ENCODE measurements around the gene PCBP3.
A peak's percentile ranks its signal among the peaks of the same experiment; 100 is the strongest.

Gene PCBP3

DNA sequence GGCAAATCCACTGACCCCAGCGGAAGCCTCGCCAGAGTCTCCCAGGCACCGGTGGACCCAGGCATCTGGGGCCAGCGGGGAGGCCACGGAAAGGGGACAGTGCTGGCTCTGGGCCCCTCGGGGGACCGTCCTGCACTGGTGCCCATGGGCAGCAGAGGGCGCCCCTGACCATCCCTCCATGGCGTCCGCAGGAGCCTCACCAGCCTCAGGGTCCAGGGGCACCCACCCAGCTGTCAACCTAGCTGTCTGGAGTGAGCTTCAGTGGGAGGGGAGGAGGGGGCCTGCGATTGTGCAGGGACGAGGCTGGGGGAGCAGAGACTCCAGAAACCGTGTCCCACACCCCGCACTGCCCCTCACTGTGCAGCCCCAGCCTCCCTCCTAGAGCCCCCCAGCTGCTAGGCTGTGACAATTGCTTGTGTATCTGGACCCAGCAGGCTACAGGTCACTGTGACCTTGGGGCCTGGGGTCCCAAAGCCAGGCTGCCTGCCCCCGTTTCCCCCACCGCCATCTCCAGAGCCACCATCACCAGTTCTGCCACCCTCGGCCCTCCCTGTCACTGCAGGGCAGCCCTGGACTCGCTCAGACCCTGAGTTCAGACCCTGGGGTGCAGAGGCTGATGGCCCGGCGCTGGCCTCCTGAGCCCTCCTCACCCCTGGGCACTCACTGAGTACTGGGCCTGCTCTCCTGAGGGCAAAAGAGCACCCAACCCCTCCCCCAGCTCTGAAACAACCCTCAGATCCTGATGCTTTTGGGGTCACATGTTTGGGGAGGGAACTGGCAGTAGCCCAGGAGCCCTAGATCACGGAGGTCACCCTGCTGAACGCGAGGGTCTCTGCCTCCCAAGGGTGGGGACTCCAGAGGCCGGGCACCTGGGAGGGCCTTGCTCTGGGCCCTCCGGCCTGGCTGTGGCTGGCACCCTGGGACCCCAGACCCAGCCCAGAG, 327.4 kb downstream of the PCBP3 start:
- ChIA-PET POLR2A (no interaction called here), CTCF (interaction anchor here (0.9 to 2.1 kb wide), 9 partner anchors 8 to 206 kb away, joined by 3 to 10 read pairs (median 4); no protein-coding TSS in a partner anchor)
- TF ChIP-seq, protein P1, sequence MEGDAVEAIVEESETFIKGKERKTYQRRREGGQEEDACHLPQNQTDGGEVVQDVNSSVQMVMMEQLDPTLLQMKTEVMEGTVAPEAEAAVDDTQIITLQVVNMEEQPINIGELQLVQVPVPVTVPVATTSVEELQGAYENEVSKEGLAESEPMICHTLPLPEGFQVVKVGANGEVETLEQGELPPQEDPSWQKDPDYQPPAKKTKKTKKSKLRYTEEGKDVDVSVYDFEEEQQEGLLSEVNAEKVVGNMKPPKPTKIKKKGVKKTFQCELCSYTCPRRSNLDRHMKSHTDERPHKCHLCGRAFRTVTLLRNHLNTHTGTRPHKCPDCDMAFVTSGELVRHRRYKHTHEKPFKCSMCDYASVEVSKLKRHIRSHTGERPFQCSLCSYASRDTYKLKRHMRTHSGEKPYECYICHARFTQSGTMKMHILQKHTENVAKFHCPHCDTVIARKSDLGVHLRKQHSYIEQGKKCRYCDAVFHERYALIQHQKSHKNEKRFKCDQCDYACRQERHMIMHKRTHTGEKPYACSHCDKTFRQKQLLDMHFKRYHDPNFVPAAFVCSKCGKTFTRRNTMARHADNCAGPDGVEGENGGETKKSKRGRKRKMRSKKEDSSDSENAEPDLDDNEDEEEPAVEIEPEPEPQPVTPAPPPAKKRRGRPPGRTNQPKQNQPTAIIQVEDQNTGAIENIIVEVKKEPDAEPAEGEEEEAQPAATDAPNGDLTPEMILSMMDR (IDR thresholded peaks at IDR 0.05; ENCODE audit: control extremely low read depth, extremely low read depth, low read depth, missing control alignments), result peak; percentile 82
- peak; percentile 74 for DNase-seq (ENCODE audit: extremely low spot score)

DNA sequence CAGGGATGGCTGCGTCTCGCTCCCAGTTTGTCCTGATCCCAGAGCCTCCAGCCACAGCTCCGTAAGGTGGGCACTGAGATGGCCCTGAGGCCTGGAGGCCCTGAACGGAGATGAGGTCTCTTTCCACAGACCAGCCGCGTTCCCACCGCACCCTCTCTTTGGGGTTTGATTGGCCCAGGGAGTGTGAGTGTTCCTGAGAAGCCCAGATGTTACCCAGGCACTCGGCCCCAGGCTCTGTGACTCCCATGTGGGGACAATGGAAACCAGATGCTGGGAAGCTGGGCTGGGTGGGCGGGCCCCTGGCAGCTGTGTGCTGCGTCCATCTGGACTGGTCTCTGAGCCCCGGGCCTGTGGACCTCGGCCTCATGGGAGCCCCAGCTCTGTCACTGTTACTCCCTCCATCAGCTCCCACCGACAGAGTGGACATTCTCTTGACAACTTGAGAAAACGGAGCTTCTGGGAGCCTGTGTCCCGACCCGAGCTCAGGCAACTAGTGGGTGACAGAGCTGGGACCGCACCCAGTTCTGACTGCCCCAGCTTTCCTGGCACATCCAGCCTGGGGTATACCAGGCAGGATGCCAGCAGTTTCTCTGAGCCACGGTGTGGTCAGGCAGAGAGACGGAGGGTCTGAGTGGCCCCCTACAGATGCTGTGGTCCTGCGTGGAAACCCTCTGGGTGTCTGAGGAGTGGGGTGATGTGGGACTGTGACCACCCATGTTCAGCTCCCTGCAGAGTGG, 328.3 kb downstream of the PCBP3 start:
- POLR2A ChIA-PET, result no interaction called here

DNA sequence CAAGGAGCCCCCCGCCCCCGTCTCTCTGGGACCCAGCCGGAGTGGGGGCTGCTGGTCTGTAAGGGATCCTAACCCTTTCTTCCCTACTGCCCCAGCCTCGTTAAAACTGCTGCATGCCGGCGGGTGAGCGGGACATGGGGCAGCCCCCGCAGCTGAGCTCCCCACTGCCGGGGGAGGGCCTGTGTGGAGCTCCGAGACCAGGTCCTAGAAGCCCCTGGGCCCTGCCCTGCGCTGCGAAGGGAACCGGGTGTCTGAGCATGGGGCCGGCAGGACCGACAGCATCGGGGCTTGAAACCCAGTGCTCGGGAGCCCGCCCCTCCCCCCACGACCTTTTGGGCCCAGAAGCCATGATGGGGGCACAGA, 328.8 kb downstream of the PCBP3 start:
- DNase-seq (ENCODE audit: extremely low spot score), result no peak
- TF ChIP-seq, protein P1 (IDR thresholded peaks at IDR 0.05; ENCODE audit: control extremely low read depth, extremely low read depth, low read depth, missing control alignments), result no peak
- POLR2A ChIA-PET, result no interaction called here
- CTCF ChIA-PET, result interaction anchor here (1.2 to 2.1 kb wide), 6 partner anchors 9 to 204 kb away, joined by 3 to 6 read pairs (median 5); no protein-coding TSS in a partner anchor

More for the DNA sequence above, 328.3 kb downstream of the PCBP3 start:
- TF ChIP-seq, protein P1 (IDR thresholded peaks at IDR 0.05; ENCODE audit: control extremely low read depth, extremely low read depth, low read depth, missing control alignments), result no peak
- no peak for DNase-seq (ENCODE audit: extremely low spot score)
- CTCF ChIA-PET, result interaction anchor here (1.2 to 2.1 kb wide), 8 partner anchors 9 to 205 kb away, joined by 3 to 10 read pairs (median 4); no protein-coding TSS in a partner anchor

DNA sequence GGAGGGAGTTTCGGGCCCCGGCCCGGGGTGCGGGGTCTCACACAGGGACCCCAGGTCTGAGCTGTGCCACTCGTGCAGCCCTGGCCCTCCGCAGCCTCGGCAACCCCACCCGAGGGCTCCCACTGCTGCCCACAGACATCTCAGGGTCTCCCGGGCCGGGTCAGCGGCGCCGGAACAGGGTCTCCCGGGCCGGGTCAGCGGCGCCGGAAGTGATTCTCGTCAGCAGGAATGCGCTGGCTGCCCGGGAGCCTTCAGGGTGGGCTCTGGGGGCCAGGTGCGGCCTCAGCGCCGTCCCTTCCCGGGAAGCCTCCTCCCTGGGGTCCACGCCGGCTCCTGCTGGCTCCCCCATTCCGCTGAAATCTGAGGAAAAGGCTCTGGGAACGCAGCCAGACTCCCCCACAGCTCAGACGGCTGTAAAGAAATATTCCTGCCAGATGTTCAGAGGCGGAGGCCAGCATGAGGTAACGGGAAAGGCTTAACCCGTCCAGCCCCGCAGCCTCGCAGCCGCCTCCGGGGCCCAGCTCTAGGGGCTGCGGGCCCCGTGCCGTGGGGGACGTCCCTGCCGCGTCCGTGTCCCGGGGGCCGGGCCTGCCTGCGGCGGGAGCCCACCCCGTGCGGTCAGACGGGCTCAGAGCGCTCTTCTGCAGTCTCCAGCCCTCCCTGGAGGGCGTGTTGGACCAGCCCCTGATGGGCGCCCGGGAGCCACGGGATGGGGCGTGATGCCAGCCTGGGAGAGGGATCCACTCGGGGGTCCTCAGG, 329.4 kb downstream of the PCBP3 start:
- TF ChIP-seq, protein P1 (IDR thresholded peaks at IDR 0.05; ENCODE audit: control extremely low read depth, extremely low read depth, low read depth, missing control alignments), result no peak
- ChIA-PET POLR2A (no interaction called here), CTCF (interaction anchor here (0.9 to 2.0 kb wide), 9 partner anchors 14 to 1172 kb away, joined by 3 to 11 read pairs (median 3); no protein-coding TSS in a partner anchor)
- DNase-seq (ENCODE audit: extremely low spot score), result no peak

DNA sequence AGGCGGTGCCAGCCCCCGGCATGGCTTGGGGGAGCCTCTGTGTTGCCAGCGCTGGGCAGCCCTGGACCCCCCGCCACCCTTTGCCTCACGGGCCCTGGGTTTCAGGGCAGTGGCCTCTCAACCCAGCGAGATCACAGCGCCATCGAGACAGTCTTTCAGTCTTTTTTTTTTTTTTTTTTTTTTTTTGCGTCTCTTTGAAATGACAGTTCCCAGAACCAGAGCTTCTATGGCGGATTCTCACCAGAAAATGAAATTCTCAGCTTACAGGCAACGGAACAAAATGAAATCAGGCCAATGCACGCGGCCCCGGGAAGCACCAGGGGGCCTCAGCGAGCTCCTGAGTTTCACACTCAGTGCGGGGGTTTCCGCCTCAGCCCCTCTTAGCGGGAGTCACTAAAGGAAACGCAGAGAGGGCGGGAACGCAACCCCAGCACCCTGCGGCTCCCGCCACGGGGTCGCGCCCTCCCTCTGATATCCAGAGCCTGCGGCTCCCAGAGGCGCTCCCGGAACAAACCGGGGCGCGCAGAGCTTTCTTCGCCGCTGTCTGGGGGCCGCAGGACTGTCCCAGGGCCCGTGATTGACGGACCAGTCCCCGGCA, 330.0 kb downstream of the PCBP3 start:
- ChIA-PET POLR2A (no interaction called here), CTCF (interaction anchor here (0.9 to 2.0 kb wide), 7 partner anchors 14 to 1173 kb away, joined by 3 to 11 read pairs (median 3); no protein-coding TSS in a partner anchor)
- DNase-seq (ENCODE audit: extremely low spot score), result peak; percentile 84
- TF ChIP-seq, protein P1 (IDR thresholded peaks at IDR 0.05; ENCODE audit: control extremely low read depth, extremely low read depth, low read depth, missing control alignments), result peak; percentile 75
